Measurements from ENCODE around the gene DLGAP1. TPM values are rescaled to one million over a fixed set of nuclear protein-coding genes. Genes with fewer than 3 reads are reported as not detected.
A peak's percentile ranks its signal among the peaks of the same experiment; 100 is the strongest.

The DLGAP1 gene
- total and polyA plus RNA-seq, 2 experiments from 2014 or later, result 17.0 to 48.5 TPM

DNA sequence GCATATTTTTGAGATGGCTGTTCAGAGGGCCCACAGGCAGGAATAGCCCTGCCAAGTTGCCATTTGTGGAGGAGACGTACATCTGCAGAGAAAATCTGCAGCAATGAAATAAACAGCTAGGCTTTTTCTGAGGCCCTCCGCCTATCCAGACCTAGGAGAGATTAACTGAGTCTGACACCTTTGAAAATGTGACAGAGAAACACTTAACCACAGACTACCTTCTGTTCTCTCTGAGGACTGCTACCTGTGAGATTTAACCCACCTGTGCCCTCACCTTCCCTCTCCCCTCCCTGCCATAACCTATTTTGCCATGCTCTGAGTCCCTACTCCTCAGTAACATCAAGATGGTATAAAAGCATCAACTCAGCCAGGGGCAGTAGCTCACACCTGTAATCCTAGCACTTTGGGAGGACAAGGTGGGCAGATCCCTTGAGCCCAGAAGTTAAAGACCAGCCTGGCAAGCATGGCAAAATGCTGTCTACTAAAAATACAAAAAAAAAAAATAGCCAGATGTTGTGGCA is 844.9 kb downstream of the DLGAP1 start (continued):
- TF ChIP-seq, protein P1, sequence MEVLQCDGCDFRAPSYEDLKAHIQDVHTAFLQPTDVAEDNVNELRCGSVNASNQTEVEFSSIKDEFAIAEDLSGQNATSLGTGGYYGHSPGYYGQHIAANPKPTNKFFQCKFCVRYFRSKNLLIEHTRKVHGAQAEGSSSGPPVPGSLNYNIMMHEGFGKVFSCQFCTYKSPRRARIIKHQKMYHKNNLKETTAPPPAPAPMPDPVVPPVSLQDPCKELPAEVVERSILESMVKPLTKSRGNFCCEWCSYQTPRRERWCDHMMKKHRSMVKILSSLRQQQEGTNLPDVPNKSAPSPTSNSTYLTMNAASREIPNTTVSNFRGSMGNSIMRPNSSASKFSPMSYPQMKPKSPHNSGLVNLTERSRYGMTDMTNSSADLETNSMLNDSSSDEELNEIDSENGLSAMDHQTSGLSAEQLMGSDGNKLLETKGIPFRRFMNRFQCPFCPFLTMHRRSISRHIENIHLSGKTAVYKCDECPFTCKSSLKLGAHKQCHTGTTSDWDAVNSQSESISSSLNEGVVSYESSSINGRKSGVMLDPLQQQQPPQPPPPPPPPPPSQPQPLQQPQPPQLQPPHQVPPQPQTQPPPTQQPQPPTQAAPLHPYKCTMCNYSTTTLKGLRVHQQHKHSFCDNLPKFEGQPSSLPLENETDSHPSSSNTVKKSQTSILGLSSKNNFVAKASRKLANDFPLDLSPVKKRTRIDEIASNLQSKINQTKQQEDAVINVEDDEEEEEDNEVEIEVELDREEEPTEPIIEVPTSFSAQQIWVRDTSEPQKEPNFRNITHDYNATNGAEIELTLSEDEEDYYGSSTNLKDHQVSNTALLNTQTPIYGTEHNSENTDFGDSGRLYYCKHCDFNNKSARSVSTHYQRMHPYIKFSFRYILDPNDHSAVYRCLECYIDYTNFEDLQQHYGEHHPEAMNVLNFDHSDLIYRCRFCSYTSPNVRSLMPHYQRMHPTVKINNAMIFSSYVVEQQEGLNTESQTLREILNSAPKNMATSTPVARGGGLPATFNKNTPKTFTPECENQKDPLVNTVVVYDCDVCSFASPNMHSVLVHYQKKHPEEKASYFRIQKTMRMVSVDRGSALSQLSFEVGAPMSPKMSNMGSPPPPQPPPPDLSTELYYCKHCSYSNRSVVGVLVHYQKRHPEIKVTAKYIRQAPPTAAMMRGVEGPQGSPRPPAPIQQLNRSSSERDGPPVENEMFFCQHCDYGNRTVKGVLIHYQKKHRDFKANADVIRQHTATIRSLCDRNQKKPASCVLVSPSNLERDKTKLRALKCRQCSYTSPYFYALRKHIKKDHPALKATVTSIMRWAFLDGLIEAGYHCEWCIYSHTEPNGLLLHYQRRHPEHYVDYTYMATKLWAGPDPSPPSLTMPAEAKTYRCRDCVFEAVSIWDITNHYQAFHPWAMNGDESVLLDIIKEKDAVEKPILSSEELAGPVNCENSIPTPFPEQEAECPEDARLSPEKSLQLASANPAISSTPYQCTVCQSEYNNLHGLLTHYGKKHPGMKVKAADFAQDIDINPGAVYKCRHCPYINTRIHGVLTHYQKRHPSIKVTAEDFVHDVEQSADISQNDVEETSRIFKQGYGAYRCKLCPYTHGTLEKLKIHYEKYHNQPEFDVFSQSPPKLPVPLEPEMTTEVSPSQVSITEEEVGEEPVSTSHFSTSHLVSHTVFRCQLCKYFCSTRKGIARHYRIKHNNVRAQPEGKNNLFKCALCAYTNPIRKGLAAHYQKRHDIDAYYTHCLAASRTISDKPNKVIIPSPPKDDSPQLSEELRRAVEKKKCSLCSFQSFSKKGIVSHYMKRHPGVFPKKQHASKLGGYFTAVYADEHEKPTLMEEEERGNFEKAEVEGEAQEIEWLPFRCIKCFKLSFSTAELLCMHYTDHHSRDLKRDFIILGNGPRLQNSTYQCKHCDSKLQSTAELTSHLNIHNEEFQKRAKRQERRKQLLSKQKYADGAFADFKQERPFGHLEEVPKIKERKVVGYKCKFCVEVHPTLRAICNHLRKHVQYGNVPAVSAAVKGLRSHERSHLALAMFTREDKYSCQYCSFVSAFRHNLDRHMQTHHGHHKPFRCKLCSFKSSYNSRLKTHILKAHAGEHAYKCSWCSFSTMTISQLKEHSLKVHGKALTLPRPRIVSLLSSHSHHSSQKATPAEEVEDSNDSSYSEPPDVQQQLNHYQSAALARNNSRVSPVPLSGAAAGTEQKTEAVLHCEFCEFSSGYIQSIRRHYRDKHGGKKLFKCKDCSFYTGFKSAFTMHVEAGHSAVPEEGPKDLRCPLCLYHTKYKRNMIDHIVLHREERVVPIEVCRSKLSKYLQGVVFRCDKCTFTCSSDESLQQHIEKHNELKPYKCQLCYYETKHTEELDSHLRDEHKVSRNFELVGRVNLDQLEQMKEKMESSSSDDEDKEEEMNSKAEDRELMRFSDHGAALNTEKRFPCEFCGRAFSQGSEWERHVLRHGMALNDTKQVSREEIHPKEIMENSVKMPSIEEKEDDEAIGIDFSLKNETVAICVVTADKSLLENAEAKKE (CRISPR knock-in tag; IDR thresholded peaks at IDR 0.05), result no peak
- no peak for TF ChIP-seq STAT1 (IDR thresholded peaks at IDR 0.05; ENCODE audit: unreplicated experiment)

DNA sequence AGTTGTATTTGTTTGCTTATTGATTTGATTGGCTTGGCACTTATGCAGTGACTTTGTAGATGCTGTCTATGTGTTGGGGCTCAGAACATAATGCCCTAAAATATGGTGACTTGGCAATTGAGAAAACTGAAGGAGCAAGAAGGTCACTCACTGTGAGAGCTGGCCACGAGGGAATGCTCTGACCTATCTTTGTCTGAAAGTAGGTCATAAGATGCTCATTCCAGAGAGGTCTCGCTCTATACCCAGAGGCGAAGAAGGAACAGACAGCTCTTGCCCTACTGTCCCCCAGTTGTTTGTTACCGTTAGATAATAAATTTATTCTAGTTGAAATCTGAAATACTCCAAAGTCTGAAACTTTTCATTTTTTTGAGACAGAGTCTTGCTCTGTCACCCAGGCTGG is 846.6 kb downstream of the DLGAP1 start:
- Histone ChIP-seq H2AFZ (no peak overlapping the region), H3K79me2 (replicated peaks; ENCODE audit: insufficient read depth) (peaks cover 36% of the 10 kb centered on the region), H3K27me3 (ENCODE audit: insufficient read depth) (no peaks in the 10 kb centered on the region), H3F3A (replicated peaks; ENCODE audit: low read depth) (peaks cover 29% of the 10 kb centered on the region), H3K36me3 (ENCODE audit: insufficient read depth) (peaks cover 4% of the 10 kb centered on the region; the same call in 1 of the 2 replicates), H4K20me1 (replicated peaks; ENCODE audit: insufficient read depth) (no peaks in the 10 kb centered on the region), H3K27ac (ENCODE audit: low read depth) (no peak overlapping the region), H3K4me3 (no peak overlapping the region), H3K4me1 (ENCODE audit: insufficient read depth) (peaks cover 36% of the 10 kb centered on the region), H3K9me2 (ENCODE audit: insufficient read depth) (no peaks in the 10 kb centered on the region), H3K4me2 (no peak overlapping the region)
- ATAC-seq (no peak), DNase-seq (ENCODE audit: low spot score) (no peak)
- H3K9me3 Mint-ChIP-seq, result no peaks in the 10 kb centered on the region; the same call in 1 of the 3 replicates
- H3K4me1 Mint-ChIP-seq, result peaks cover 33% of the 10 kb centered on the region
- peaks cover 5% of the 10 kb centered on the region; the same call in 2 of the 3 replicates for H3K36me3 Mint-ChIP-seq (ENCODE audit: low read depth)
- H3K4me3 Mint-ChIP-seq, result no peak overlapping the region; the same call in 2 of the 3 replicates
- peak overlapping the region; percentile 72 for H3K27ac Mint-ChIP-seq
- TF ChIP-seq STAT1 (IDR thresholded peaks at IDR 0.05; ENCODE audit: unreplicated experiment), result no peak
- TF ChIP-seq, protein P2, sequence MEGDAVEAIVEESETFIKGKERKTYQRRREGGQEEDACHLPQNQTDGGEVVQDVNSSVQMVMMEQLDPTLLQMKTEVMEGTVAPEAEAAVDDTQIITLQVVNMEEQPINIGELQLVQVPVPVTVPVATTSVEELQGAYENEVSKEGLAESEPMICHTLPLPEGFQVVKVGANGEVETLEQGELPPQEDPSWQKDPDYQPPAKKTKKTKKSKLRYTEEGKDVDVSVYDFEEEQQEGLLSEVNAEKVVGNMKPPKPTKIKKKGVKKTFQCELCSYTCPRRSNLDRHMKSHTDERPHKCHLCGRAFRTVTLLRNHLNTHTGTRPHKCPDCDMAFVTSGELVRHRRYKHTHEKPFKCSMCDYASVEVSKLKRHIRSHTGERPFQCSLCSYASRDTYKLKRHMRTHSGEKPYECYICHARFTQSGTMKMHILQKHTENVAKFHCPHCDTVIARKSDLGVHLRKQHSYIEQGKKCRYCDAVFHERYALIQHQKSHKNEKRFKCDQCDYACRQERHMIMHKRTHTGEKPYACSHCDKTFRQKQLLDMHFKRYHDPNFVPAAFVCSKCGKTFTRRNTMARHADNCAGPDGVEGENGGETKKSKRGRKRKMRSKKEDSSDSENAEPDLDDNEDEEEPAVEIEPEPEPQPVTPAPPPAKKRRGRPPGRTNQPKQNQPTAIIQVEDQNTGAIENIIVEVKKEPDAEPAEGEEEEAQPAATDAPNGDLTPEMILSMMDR (conservative IDR thresholded peaks at IDR 0.05; ENCODE audit: low read depth in 2 of 2), result no peak
- TF ChIP-seq JUNB (IDR thresholded peaks at IDR 0.05; ENCODE audit: unreplicated experiment), result no peak
- TF ChIP-seq, protein P3, sequence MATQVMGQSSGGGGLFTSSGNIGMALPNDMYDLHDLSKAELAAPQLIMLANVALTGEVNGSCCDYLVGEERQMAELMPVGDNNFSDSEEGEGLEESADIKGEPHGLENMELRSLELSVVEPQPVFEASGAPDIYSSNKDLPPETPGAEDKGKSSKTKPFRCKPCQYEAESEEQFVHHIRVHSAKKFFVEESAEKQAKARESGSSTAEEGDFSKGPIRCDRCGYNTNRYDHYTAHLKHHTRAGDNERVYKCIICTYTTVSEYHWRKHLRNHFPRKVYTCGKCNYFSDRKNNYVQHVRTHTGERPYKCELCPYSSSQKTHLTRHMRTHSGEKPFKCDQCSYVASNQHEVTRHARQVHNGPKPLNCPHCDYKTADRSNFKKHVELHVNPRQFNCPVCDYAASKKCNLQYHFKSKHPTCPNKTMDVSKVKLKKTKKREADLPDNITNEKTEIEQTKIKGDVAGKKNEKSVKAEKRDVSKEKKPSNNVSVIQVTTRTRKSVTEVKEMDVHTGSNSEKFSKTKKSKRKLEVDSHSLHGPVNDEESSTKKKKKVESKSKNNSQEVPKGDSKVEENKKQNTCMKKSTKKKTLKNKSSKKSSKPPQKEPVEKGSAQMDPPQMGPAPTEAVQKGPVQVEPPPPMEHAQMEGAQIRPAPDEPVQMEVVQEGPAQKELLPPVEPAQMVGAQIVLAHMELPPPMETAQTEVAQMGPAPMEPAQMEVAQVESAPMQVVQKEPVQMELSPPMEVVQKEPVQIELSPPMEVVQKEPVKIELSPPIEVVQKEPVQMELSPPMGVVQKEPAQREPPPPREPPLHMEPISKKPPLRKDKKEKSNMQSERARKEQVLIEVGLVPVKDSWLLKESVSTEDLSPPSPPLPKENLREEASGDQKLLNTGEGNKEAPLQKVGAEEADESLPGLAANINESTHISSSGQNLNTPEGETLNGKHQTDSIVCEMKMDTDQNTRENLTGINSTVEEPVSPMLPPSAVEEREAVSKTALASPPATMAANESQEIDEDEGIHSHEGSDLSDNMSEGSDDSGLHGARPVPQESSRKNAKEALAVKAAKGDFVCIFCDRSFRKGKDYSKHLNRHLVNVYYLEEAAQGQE (IDR thresholded peaks at IDR 0.05; ENCODE audit: unreplicated experiment), result no peak
- TF ChIP-seq POLR2AphosphoS5 (IDR thresholded peaks at IDR 0.05; ENCODE audit: low read depth), result no peak
- TF ChIP-seq, protein P4, sequence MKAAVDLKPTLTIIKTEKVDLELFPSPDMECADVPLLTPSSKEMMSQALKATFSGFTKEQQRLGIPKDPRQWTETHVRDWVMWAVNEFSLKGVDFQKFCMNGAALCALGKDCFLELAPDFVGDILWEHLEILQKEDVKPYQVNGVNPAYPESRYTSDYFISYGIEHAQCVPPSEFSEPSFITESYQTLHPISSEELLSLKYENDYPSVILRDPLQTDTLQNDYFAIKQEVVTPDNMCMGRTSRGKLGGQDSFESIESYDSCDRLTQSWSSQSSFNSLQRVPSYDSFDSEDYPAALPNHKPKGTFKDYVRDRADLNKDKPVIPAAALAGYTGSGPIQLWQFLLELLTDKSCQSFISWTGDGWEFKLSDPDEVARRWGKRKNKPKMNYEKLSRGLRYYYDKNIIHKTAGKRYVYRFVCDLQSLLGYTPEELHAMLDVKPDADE (IDR thresholded peaks at IDR 0.05), result no peak
- TF ChIP-seq ZNF114 (CRISPR knock-in tag; IDR thresholded peaks at IDR 0.05), result no peak
- peaks cover 21% of the 10 kb centered on the region for H3K27me3 Mint-ChIP-seq (ENCODE audit: insufficient read depth, low read depth, poor library complexity)

Measured in GM23338 (cell line).